LNCAP (cell line): ENCODE data around the gene PKLR.

ENCODE experiments used
- TF ChIP-seq, protein P1 (sequence below): fragments of 450-650 bp; IDR thresholded peaks from 2 replicates; pipeline ENCODE4 v1.5.1; 2017; ENCODE audit warnings: mild to moderate bottlenecking

PKLR gene

DNA sequence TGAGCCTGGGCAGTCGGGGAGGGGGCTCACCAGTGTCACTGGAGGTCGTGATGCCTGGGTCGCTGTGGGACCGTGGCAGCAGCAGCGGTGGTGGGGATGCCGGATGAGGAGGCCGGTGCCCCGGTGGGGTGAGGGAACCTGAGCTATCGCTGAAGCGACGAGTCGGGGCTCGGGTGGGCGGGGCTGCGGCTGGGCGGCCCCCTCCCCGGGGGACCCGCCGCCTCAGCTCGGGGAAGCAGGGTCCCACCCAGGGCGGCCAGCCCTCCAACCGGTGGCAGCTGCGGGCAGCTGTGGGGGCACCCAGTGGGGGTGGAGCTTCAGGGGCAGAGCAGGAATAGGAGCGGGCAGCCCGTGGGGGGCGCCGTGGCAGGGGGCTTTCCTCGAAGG lies 51.0 kb downstream of the PKLR start:
- TF ChIP-seq, protein P1, sequence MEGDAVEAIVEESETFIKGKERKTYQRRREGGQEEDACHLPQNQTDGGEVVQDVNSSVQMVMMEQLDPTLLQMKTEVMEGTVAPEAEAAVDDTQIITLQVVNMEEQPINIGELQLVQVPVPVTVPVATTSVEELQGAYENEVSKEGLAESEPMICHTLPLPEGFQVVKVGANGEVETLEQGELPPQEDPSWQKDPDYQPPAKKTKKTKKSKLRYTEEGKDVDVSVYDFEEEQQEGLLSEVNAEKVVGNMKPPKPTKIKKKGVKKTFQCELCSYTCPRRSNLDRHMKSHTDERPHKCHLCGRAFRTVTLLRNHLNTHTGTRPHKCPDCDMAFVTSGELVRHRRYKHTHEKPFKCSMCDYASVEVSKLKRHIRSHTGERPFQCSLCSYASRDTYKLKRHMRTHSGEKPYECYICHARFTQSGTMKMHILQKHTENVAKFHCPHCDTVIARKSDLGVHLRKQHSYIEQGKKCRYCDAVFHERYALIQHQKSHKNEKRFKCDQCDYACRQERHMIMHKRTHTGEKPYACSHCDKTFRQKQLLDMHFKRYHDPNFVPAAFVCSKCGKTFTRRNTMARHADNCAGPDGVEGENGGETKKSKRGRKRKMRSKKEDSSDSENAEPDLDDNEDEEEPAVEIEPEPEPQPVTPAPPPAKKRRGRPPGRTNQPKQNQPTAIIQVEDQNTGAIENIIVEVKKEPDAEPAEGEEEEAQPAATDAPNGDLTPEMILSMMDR: no peak

DNA sequence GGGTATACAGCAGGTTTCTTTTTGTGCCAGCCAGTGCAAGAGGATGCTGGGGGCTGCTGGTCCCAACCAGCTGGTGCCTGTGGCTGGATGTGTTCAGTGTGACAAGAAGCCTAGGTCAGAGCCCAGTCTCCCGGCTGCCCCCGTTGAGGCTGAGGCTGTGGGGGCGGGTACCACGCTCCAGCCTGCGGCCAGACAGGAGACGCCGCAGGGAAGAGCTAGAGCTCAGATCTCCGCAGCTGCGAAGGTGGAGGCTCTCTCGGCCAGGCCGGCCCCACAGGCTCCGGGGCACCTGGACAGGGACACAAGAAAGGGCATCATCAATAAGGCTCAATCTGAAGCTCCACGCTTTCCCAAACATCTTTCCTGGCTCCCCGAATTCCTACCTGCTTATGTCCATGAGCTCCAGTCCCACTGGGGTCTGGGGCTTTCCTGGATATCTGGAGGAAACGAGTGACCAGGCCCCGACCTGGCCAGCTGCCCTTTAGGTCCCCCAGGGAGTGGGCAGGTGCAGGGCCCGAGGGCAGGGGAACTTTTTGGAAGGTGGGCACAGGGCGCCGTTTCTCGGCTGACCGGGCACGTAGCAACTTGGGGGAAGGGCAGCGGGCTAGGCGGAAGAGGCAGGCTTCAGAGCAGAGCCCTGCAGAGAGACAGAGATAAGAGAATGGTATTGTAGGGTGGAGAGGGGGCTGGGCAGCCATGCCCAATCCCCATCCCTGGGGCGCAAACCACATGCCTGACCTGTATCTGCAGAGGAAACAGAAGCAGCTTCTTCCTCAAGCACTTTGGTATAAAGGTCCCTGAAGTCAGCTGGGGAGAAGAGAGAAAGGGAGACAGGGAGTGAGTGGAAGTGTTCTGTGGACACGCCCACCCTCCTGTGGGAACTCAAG lies 53.3 kb downstream of the PKLR start:
- TF ChIP-seq, protein P1: no peak

DNA sequence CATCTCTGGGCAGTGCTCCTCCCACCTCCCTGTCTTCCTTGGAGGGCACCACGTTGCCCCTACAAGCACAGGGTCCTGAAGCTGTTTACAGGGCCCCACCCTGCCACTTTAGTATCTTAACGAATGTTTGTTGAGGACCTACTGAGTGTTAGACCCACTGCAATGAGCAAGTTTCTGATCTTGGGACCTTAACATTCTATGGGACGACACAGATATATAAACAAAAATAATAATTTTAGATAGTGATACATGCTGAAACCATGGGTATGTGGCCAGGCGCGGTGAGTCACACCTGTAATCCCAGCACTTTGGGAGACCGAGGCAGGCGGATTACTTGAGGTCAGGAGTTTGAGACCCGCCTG lies 56.1 kb downstream of the PKLR start:
- TF ChIP-seq, protein P1: no peak

DNA sequence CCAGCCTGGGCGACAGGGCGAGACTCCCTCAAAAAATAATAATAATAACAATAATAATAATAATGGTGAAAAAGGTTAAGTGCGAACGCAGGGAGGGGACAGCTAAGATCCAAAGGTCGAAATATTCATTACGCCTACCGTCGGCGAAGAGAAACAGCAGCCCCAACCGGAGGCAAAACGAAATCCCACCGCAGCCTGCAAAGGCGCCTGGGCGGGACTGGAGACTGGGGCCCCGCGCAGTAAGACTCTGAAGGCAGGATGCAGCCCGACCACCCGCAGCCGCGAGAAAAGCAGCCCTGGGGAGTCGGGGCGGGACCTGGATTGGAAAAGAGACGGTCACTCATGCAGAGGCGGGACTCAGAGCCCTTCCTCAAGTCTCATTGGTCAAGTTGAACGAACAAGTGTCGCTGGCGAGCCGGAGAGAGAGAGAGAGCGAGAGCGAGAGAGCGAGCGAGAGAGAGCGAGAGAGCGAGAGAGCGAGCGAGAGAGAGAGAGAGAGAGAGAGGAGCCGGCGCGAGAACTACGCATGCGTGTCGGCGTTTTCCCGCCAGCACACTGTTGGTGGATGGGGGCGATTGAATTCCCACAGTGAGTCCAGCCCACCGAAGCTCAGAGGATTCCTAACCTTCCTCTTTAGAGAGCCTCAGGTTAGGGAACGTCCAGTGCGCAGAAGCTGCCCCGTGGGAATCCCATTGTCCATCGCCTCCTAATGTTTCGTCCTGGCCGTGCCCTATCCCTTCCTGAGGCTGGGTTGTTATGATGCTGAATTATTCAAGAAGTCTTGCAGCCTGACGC lies 56.7 kb downstream of the PKLR start:
- TF ChIP-seq, protein P1: no peak

DNA sequence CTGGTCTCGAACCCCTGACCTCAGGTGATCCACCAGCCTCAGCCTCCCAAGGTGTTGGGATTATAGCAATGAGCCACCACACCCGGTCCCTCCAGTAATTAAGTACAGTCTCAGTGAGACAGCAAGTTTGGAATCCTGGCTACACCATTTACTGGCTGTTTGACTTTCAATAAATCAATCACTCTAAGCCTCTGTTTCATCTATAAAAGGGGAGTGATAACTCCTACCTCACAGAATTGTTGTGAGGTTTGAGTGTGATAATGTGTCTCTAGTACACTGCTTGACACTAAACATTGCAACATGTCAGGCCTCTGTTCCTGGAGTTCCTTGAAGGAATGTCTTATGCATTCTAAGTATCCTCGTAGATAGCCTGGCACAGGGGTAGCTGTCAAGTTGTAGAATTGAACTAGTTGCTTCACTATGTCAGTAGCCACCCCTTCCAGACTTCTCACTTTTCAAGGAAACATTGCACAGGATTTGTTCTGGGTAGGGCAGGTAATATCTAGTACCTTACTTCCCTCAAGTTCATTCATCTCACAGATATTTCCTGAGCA lies 58.4 kb downstream of the PKLR start:
- TF ChIP-seq, protein P1: no peak

DNA sequence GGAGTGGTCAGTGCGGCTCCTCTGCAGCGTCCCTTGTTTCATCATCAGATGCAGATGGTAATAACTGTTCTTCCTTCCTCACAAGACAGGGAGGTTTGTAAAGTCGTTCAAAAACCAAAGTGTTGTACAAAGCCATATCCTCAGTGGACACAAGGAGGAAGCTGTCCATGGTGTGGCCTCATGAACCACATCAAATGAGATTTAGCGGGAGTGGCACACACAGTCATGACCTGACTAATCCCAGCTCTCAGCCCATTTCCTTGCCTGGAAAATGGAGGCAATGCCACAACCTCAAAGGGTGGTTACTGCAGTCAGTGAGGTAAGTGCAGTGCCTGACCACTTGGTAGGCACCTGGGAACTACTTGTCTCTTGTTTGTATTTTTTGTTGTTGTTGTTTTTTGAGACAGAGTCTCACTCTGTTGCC lies 59.4 kb downstream of the PKLR start:
- TF ChIP-seq, protein P1: no peak

DNA sequence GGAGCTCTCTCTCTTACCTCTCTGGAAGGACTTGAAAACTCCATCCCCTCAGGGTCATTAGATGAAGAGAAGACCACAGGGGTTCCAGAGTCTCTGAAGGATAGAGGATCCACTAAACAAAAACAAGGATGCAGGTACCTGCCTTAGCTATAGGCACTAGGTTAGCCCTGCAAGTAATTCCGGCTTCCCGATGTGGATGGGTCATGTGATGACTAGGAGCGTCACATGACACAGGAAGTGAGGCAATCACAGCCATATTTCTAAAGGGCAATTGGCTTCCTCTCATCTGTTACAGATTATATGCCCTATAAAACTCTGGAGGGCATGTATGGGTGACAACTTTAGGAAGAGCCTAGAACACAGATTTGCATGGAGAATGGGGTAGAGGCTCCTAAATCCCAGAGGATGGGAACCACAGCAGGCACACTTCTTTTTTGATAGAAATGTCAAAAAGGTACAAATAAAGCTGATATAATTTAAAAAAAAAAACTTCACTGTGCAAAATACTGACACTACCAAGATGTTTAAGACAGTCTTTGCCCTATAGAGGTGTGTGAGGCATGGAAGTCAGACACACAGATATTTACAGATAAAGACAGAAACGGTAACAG lies 60.1 kb downstream of the PKLR start:
- TF ChIP-seq, protein P1: no peak
